GM12878 (cell line): Measurements from ENCODE around the gene BANP. TPM values are rescaled to one million over a fixed set of nuclear protein-coding genes. Genes with fewer than 3 reads are reported as not detected.
"Not testable (repeated sequence)": the region's sequence is repeated elsewhere in the genome, so short reads cannot be mapped to it uniquely, and the experiment has no call there.

Experiments
- ATAC-seq: fragments of 200-7000 bp; cut with Tn5 transposase; 3 replicates; pipeline ENCODE4 v1.9.1; 2020; ENCODE audit warnings: mild to moderate bottlenecking, moderate library complexity
- BruUV-seq: library from RNA; stranded (reverse); fragments of 400-500 nt; replicated peaks from 2 replicates; lab custom pipeline; 2021; lab: Mats Ljungman, UMichigan
- CTCF ChIA-PET: fragments of 300-600 bp; sonication (Branson Sonifier 250); formaldehyde crosslinking; extraction: SDS; loops from one replicate; lab custom pipeline; 2021; ENCODE audit warnings: inconsistent platforms; lab: Yijun Ruan, JAX
- POLR2A ChIA-PET: fragments of 350-600 bp; formaldehyde crosslinking; extraction: SDS; loops from one replicate; lab custom pipeline; 2021; ENCODE audit warnings: inconsistent platforms; lab: Charles Lee
- RAD21 ChIA-PET: fragments of 300-600 bp; sonication (Branson Sonifier 250); formaldehyde crosslinking; loops from one replicate; lab custom pipeline; 2023; ENCODE audit warnings: antibody characterized with exemption; ENCODE audit not compliant: unreplicated experiment; lab: Charles Lee
- SMC1A ChIA-PET: fragments of 300-600 bp; sonication (Branson Sonifier 250); formaldehyde crosslinking; loops from one replicate; lab custom pipeline; 2023; ENCODE audit not compliant: unreplicated experiment, uncharacterized antibody; lab: Charles Lee
- DNase-seq: peaks from one replicate; pipeline ENCODE4 v3.0.0-alpha.2; 2011; ENCODE audit warnings: low read depth, low spot score
- FAIRE-seq: peaks from 3 replicates; lab custom pipeline; 2011; peaks lifted over from hg19 to GRCh38; lab: Jason Lieb, UNC
- H2AFZ ChIP-seq: 2 replicates; pipeline ENCODE4 v1.6.0; 2011; ENCODE audit warnings: low read depth, low read length, control low read depth; ENCODE audit not compliant: control insufficient read depth
- H3K27ac ChIP-seq: 2 replicates; pipeline ENCODE4 v1.5.1; 2011; ENCODE audit warnings: control low read depth; ENCODE audit not compliant: control insufficient read depth, insufficient read depth
- H3K27me3 ChIP-seq, 2 experiments: replicated peaks in 1 of 2; 2 replicates each; pipeline versions ENCODE4 v1.6.0 to v1.6.1; 2011; ENCODE audit warnings: low read length in 1 of 2; ENCODE audit not compliant: control insufficient read depth in 2 of 2, insufficient read depth in 2 of 2
- H3K36me3 ChIP-seq, 2 experiments: 2 replicates each; pipeline ENCODE4 v1.5.1; 2011; ENCODE audit warnings: low read length in 1 of 2; ENCODE audit not compliant: control insufficient read depth in 2 of 2, insufficient read depth in 2 of 2
- H3K4me1 ChIP-seq: 2 replicates; pipeline ENCODE4 v1.6.1; 2011; ENCODE audit warnings: mild to moderate bottlenecking, low read length, moderate library complexity, mixed read lengths; ENCODE audit not compliant: control insufficient read depth, insufficient read depth
- H3K4me2 ChIP-seq: 2 replicates; pipeline ENCODE4 v1.6.0; 2011; ENCODE audit warnings: control low read depth; ENCODE audit not compliant: control insufficient read depth, insufficient read depth
- H3K4me3 ChIP-seq: fragments of 200-600 bp; sonication (generic); 2 replicates; pipeline ENCODE4 v1.5.1; 2016
- H3K79me2 ChIP-seq: 2 replicates; pipeline ENCODE4 v1.6.0; 2011; ENCODE audit warnings: low read length; ENCODE audit not compliant: control insufficient read depth, insufficient read depth
- H3K9ac ChIP-seq: 2 replicates; pipeline ENCODE4 v1.8.0; 2011; ENCODE audit warnings: low read length, control low read depth, mixed read lengths; ENCODE audit not compliant: control insufficient read depth, insufficient read depth
- H3K9me3 ChIP-seq: replicated peaks from 3 replicates; pipeline ENCODE4 v1.5.1; 2011; ENCODE audit warnings: mild to moderate bottlenecking, low read length; ENCODE audit not compliant: control insufficient read depth, insufficient read depth
- H4K20me1 ChIP-seq: 2 replicates; pipeline ENCODE4 v1.6.0; 2011; ENCODE audit not compliant: control insufficient read depth, insufficient read depth
- WGBS: methylation state at CpG from one replicate; pipeline ENCODE4 v1.1.6; 2016; ENCODE audit warnings: low lambda C conversion rate; ENCODE audit not compliant: insufficient replicate concordance, insufficient coverage; ENCODE audit errors: missing lambda C conversion rate; 5-methylcytosine and 5-hydroxymethylcytosine counted together
- in situ Hi-C: fragments of 300-500 bp; cut with MboI; formaldehyde crosslinking; loops from 9 replicates; pipeline ENCODE4 v1.14.3; 2018; ENCODE audit warnings: mixed read lengths
- intact Hi-C: fragments of 100-400 bp; cut with micrococcal nuclease; formaldehyde crosslinking; loops from one replicate; pipeline ENCODE4 v1.14.2; 2022; ENCODE audit not compliant: unreplicated experiment
- polyA plus RNA-seq, 11 experiments: library from polyadenylated mRNA; depleted of rRNA in 4 of 11; unstranded in 6 of 11; stranded (reverse) in 5 of 11; fragments of >200 nt; fragmentation: Nextera tagmentation in 4 of 11; fragmentation: Illumina TruSeq in 1 of 11; extraction: Ambion mirVana in 4 of 11; extraction: Trizol in 1 of 11; gene quantifications; 1 replicate in 1 of 11; 2 replicates in 10 of 11; pipeline versions ENCODE4 v1.2.1 to v1.2.3, GENCODE V29; 2011 to 2016; ENCODE audit warnings: inconsistent platforms in 2 of 11, missing spikeins in 2 of 11, low read depth in 1 of 11
- total RNA-seq, 4 experiments: library from RNA; depleted of rRNA in 3 of 4; stranded (reverse); fragments of >200 nt in 3 of 4; fragmentation: Illumina TruSeq in 1 of 4; extraction: Trizol in 1 of 4; gene quantifications; 2 replicates each; pipeline versions ENCODE4 v1.2.1 to v1.2.3, GENCODE V29; 2013 to 2021

Gene BANP
- total and polyA plus RNA-seq, 10 of the 15 experiments (the other 5 are each of a cell fraction or from before 2014, with no cell fraction given) = 3.9 to 21.9 (median 12.2) TPM

GRCh38 chr16:87979911-87980630 is 28.8 kb downstream of the BANP start:
- H3K9me3 ChIP-seq, H3K36me3 ChIP-seq, intact Hi-C loops, H3K4me3 ChIP-seq, CTCF ChIA-PET, FAIRE-seq, ATAC-seq, H3K27ac ChIP-seq, H3K9ac ChIP-seq, H3K4me2 ChIP-seq, POLR2A ChIA-PET, DNase-seq, H2AFZ ChIP-seq, SMC1A ChIA-PET, in situ Hi-C loops, H3K4me1 ChIP-seq, H3K79me2 ChIP-seq, H3K27me3 ChIP-seq, BruUV-seq, RAD21 ChIA-PET, H4K20me1 ChIP-seq: not testable (repeated sequence)
- 83% methylated on average over 12 of the region's 12 CpGs for WGBS

GRCh38 chr16:87981376-87981775 is 30.1 kb downstream of the BANP start:
- H3K36me3 ChIP-seq = peaks cover 3 to 10% of the 10 kb centered on the region in 2 experiments; a peak in 3 of 4 replicates
- H3K9ac ChIP-seq, H3K79me2 ChIP-seq, DNase-seq, ATAC-seq, RAD21 ChIA-PET, intact Hi-C loops, H3K4me3 ChIP-seq, POLR2A ChIA-PET, SMC1A ChIA-PET, FAIRE-seq, H3K27me3 ChIP-seq, BruUV-seq, H2AFZ ChIP-seq, H3K9me3 ChIP-seq, CTCF ChIA-PET, in situ Hi-C loops, H4K20me1 ChIP-seq, H3K4me1 ChIP-seq, H3K27ac ChIP-seq, H3K4me2 ChIP-seq: not testable (repeated sequence)
- WGBS = 83% methylated on average over 4 of the region's 4 CpGs
